T-helper 2 cell treated with Interferon-gamma antibody and Interleukin-4, amounts not matched to agents 5 μg/mL and 100 μg/mL, for 36 hours (primary cell): ENCODE data around the gene KIF26A.

Experiments used
- DNase-seq: peaks from one replicate; pipeline ENCODE4 v3.0.0; 2021; ENCODE audit warnings: low spot score
- H3K27ac Mint-ChIP-seq: one replicate; pipeline ENCODE4 v1.8.0; 2021; ENCODE audit warnings: mild to moderate bottlenecking, mixed read lengths
- H3K27me3 Mint-ChIP-seq: one replicate; pipeline ENCODE4 v1.8.0; 2021; ENCODE audit warnings: low read depth, mixed read lengths
- H3K36me3 Mint-ChIP-seq: one replicate; pipeline ENCODE4 v1.8.0; 2021; ENCODE audit warnings: low read depth, mixed read lengths
- H3K4me1 Mint-ChIP-seq: one replicate; pipeline ENCODE4 v1.8.0; 2021; ENCODE audit warnings: low read depth, mixed read lengths
- H3K4me3 Mint-ChIP-seq: one replicate; pipeline ENCODE4 v1.8.0; 2022; ENCODE audit warnings: mild to moderate bottlenecking, moderate library complexity, mixed read lengths
- H3K9me3 Mint-ChIP-seq: one replicate; pipeline ENCODE4 v1.8.0; 2021; ENCODE audit warnings: mixed read lengths

Gene KIF26A

DNA sequence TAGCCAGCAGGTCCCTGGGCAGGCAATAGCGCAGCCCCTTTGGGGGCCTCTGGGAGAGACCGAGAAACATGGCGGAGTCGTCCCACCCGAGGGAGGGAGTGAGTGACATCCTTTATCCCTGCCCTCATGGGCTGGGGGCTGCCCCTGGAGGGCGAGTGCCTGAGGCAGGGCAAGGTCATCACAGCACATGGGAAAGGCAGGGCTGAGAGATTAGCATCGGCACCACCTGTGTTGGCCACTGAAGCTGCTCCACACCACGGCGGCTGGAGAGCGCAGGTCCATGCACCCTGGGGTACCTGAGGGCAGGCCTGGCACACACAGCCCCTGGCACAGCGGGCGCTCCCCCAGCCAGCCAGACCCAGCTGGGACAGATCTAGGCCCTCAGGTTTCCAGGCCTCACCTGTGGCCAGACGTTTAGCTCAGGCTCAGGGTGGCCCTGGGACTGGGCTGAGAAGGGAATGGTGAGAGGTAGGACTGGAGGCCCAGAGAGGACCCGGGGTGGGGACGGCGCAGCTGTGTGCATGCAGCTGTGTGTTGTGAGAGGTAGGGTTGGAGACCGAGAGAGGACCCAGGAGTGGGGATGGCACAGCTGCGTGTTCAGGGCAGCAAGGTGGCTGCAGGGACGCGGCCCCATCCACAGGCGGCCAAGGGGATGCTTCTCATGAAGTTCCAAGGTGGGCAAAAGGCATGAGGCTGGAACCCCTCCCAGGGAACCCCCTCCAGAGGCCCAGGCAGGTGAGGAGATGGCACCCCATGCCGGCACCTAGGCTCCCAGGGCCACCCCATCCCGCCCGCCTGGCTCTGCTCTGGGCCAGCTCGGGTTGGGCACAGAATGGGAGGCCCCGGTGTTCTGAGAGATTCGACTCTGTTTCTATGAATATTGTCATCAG is 74.1 kb downstream of the KIF26A start:
- H3K4me3 Mint-ChIP-seq: no peak overlapping the region

GRCh38 chr14:104213301-104214034 is 75.1 kb downstream of the KIF26A start:
- H3K36me3 Mint-ChIP-seq: no peaks in the 10 kb centered on the region
- no peak overlapping the region for H3K27ac Mint-ChIP-seq
- no peaks in the 10 kb centered on the region for H3K4me1 Mint-ChIP-seq
- H3K9me3 Mint-ChIP-seq: no peaks in the 10 kb centered on the region
- H3K4me3 Mint-ChIP-seq: no peak overlapping the region
- no peak for DNase-seq
- no peaks in the 10 kb centered on the region for H3K27me3 Mint-ChIP-seq

More for the DNA sequence above, 74.1 kb downstream of the KIF26A start:
- H3K9me3 Mint-ChIP-seq: no peaks in the 10 kb centered on the region
- no peak for DNase-seq
- no peak overlapping the region for H3K27ac Mint-ChIP-seq
- H3K27me3 Mint-ChIP-seq: no peaks in the 10 kb centered on the region
- H3K36me3 Mint-ChIP-seq: no peaks in the 10 kb centered on the region
- no peaks in the 10 kb centered on the region for H3K4me1 Mint-ChIP-seq

DNA sequence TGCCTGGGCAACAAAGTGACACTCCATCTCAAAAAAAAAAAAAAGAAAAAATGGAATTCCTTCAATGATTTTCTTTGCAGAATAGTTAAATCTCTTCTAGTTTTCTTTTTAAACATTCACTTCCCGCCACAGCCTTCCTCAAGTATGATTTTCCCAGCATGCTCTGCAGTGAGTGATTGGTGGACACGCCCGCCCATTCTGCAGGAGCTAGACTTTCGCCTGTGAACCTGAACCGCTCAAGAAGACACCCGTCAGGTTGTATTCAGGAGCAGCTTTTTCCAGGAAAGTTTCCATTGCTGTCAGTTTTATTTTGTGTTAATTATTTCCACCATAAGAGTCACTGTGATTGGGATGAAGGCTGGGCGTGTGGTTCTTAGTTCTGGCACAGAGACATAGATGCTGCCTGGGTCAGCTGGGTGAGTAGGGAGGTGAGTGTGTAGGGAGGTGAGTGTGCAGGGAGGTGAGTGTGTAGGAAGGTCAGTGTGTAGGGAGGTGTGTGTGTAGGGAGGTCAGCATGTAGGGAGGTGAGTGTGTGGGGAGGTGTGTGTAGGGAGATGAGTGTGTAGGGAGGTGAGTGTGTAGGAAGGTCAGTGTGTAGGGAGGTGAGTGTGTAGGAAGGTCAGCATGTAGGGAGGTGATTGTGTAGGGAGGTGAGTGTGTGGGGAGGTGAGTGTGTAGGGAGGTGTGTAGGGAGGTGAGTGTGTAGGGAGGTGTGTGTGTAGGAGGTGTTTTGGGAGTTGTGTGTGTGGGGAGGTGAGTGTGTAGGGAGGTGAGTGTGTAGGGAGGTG is 76.2 kb downstream of the KIF26A start:
- Mint-ChIP-seq H3K27ac (no peak overlapping the region), H3K9me3 (no peaks in the 10 kb centered on the region), H3K4me1 (no peaks in the 10 kb centered on the region), H3K36me3 (no peaks in the 10 kb centered on the region), H3K4me3 (no peak overlapping the region), H3K27me3 (no peaks in the 10 kb centered on the region)
- DNase-seq: no peak

GRCh38 chr14:104215706-104216334 is 77.4 kb downstream of the KIF26A start:
- Mint-ChIP-seq H3K27ac (no peak overlapping the region), H3K27me3 (no peaks in the 10 kb centered on the region), H3K9me3 (no peaks in the 10 kb centered on the region), H3K4me3 (no peak overlapping the region), H3K36me3 (no peaks in the 10 kb centered on the region), H3K4me1 (no peaks in the 10 kb centered on the region)
- no peak for DNase-seq

- Mint-ChIP-seq H3K4me1 (no peaks in the 10 kb centered on the region), H3K36me3 (no peaks in the 10 kb centered on the region), H3K4me3 (no peak overlapping the region), H3K27me3 (no peaks in the 10 kb centered on the region), H3K27ac (no peak overlapping the region), H3K9me3 (no peaks in the 10 kb centered on the region)
- no peak for DNase-seq
Observed at GRCh38 chr14:104216457-104216856, 78.1 kb downstream of the KIF26A start.

GRCh38 chr14:104217486-104218360 is 79.3 kb downstream of the KIF26A start:
- DNase-seq: no peak
- Mint-ChIP-seq H3K27me3 (no peaks in the 10 kb centered on the region), H3K27ac (no peak overlapping the region), H3K4me3 (no peak overlapping the region), H3K9me3 (no peaks in the 10 kb centered on the region), H3K36me3 (no peaks in the 10 kb centered on the region), H3K4me1 (no peaks in the 10 kb centered on the region)

DNA sequence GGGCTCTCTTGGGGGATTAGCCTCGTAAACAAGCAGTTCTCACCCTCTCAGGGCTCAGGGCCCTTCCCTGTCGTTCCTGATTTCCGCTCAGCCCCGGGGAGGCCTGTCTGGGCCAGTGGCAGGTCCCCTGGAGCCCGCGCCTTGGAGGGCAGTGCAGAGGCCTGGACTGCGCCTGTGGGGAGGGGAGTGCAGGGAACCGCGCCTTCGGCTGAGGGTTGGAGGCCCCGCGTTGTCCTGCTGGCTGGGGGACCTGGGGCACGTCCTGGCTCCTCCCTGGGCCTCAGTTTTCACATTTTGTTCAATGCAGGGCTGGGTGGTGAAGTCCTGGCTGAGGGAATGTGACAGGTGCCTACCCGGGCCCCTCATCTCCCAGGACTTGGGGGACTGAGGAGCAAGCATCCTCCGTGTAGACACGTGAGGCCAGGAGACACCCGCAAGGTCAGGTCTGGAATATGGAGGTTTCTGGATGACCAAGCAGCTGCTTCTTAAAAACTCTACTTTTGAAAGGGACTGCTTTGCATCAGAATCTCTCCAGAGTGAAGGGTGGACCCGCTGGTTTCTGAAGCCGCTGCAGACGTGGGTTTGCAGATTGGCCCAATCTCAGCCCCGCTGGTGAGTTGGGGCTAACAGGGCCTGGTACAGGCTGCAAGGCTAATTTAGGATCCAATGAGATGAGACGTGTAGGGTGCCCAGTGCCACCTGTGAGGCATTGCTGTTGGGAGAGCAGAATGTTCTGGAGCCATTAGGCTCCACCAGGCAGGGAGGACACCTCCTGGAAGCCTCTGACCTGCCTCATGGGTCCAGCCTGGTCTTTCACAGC is 80.2 kb downstream of the KIF26A start:
- H3K27ac Mint-ChIP-seq: no peak overlapping the region
- no peaks in the 10 kb centered on the region for H3K9me3 Mint-ChIP-seq
- DNase-seq: no peak
- no peaks in the 10 kb centered on the region for H3K4me1 Mint-ChIP-seq
- no peaks in the 10 kb centered on the region for H3K27me3 Mint-ChIP-seq
- no peak overlapping the region for H3K4me3 Mint-ChIP-seq
- no peaks in the 10 kb centered on the region for H3K36me3 Mint-ChIP-seq

GRCh38 chr14:104219731-104220214 is 81.4 kb downstream of the KIF26A start:
- no peak overlapping the region for H3K4me3 Mint-ChIP-seq
- H3K27ac Mint-ChIP-seq: no peak overlapping the region
- no peaks in the 10 kb centered on the region for H3K36me3 Mint-ChIP-seq
- no peaks in the 10 kb centered on the region for H3K9me3 Mint-ChIP-seq
- H3K4me1 Mint-ChIP-seq: no peaks in the 10 kb centered on the region
- DNase-seq: no peak
- H3K27me3 Mint-ChIP-seq: peaks cover 2% of the 10 kb centered on the region

- H3K4me3 Mint-ChIP-seq: no peak overlapping the region
- no peak overlapping the region for H3K27ac Mint-ChIP-seq
- H3K27me3 Mint-ChIP-seq: peaks cover 2% of the 10 kb centered on the region
- H3K9me3 Mint-ChIP-seq: no peaks in the 10 kb centered on the region
- no peak for DNase-seq
- H3K4me1 Mint-ChIP-seq: no peaks in the 10 kb centered on the region
- no peaks in the 10 kb centered on the region for H3K36me3 Mint-ChIP-seq
Observed at GRCh38 chr14:104220215-104221070, 82.1 kb downstream of the KIF26A start.

DNA sequence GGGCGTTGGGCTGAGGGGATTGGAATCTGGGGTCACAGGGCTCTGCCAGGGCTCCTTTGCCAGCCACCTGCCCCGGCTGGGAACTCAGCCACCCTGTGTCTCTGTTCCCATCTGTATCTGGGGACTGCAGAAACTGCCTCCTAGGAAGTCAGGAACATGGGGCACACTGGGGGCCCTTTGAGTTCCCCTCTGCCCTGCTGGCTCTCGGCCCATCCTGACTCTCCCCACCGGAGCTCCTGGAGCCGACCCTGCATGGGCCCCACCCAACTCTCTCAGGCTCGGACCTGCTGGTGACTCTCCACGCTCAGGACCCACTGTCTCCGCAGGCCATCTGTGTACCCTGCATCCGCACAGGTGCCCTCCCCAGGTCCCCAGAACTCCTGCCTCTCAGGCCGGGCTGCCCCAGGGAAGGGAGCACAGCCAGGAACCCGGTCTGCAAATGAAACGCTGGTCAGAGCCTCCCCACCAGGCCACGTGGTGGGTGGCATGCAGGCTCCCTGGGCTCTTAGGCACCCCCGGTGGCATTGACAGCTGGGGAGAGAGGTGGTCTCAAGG is 82.8 kb downstream of the KIF26A start:
- Mint-ChIP-seq H3K27ac (no peak overlapping the region), H3K4me3 (no peak overlapping the region), H3K27me3 (peaks cover 2% of the 10 kb centered on the region), H3K36me3 (no peaks in the 10 kb centered on the region), H3K4me1 (no peaks in the 10 kb centered on the region), H3K9me3 (no peaks in the 10 kb centered on the region)
- DNase-seq: no peak

- no peak for DNase-seq
- Mint-ChIP-seq H3K9me3 (no peaks in the 10 kb centered on the region), H3K27me3 (peaks cover 2% of the 10 kb centered on the region), H3K36me3 (no peaks in the 10 kb centered on the region), H3K4me3 (no peak overlapping the region), H3K4me1 (no peaks in the 10 kb centered on the region), H3K27ac (no peak overlapping the region)
Observed at GRCh38 chr14:104221636-104222369, 83.4 kb downstream of the KIF26A start.
